GM18861 (cell line): ENCODE data around the gene OR5B21.
A peak's percentile ranks its signal among the peaks of the same experiment; 100 is the strongest.

ENCODE experiments used
- ATAC-seq: cut with Tn5 transposase; IDR thresholded peaks from one replicate; pipeline ENCODE4 v1.9.1; 2021; ENCODE audit not compliant: unreplicated experiment

The OR5B21 gene

DNA sequence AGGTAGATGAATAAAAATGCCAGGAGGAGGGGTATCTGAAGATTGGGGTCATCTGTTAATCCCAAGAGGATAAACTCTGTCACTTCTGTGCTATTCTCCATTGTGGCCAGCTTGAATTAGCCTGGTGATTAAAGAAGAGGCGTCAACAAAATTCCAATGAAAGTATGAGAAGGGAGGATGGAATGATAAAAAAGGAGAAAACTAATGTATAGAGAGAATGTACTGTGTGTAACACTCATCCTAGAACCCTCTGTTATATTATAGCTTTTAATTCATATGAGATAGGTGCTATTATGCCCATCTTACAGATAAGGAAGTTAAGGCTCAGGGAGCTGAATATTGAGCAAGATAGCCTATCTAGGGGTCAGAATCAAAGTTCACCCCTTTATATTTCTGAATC, at the start of gene OR5B21:
TSS of gene OR5B21 (minus strand) at position 101 of the 400 bp plus-strand sequence. CDS start at position 101, 0 bp downstream.
- no peak for ATAC-seq

- no peak for ATAC-seq
These were observed 41.7 kb upstream of the OR5B21 start for GRCh38 chr11:58549644-58550043.

- ATAC-seq: no peak
These were observed 38.9 kb upstream of the OR5B21 start for GRCh38 chr11:58546841-58547240.

DNA sequence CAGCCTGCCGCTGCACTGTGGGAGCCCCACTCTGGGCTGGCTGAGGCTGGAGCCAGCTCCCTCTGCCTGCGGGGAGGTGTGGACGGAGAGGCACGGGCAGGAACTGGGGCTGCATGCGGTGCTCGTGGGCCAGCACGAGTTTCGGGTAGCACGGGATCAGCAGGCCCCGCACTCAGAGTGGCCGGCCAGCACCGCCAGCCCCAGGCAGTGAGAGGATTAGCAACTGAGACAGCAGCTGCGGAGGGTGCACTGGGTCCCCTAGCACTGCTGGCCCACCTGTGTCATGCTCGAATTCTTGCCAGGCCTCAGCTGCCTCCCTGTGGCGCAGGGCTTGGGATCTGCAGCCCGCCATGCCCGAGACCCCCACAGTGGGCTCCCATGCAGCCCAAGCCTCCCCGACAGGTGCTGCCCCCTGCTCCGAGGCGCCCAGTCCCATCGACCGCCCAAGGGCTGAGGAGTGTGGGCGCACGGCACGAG, 24.0 kb upstream of the OR5B21 start:
- no peak for ATAC-seq

DNA sequence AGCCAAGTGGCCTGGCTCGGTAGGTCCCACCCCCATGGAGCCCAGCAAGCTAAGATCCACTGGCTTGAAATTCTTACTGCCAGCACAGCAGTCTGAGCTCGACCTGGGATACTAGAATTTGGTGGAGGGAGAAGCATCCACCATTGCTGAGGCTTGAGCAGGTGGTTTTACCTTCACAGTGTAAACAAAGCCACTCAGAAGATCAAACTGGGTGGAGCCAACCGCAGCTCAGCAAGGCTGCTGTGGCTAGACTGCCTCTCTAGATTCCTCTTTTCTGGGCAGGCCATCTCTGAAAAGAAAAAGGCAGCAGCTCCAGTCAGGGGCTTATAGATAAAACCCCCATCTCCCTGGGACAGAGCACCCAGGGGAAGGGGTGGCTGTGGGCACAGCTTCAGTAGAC, 22.3 kb upstream of the OR5B21 start:
- ATAC-seq: no peak

GRCh38 chr11:58527429-58527828, 19.5 kb upstream of the OR5B21 start:
- no peak for ATAC-seq

DNA sequence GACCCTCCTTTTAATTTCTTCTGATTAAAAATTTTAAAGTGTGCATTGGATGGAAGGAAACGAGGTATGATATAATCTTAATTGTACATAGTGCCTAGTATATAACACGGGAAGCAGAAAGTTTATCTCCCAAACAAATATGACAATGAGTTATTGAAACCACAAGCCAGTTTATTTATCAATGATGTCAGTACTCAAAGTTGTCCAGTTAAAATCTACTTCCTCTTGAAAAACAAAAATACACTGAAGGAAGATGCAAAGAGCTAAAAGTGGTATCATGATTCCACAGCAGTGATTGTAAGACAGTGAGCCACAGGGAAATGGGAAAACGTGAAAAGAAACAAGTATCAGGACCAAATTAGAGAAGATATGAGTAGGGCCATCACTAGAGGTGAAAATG, 18.8 kb upstream of the OR5B21 start:
- no peak for ATAC-seq

- peak; percentile 82 for ATAC-seq
These were observed 17.2 kb upstream of the OR5B21 start for GRCh38 chr11:58525037-58525614.

- peak; percentile 22 for ATAC-seq
These were observed 16.5 kb upstream of the OR5B21 start for GRCh38 chr11:58524232-58525036.

- peak; percentile 63 for ATAC-seq
These were observed 6.0 kb upstream of the OR5B21 start for GRCh38 chr11:58513747-58514367.

DNA sequence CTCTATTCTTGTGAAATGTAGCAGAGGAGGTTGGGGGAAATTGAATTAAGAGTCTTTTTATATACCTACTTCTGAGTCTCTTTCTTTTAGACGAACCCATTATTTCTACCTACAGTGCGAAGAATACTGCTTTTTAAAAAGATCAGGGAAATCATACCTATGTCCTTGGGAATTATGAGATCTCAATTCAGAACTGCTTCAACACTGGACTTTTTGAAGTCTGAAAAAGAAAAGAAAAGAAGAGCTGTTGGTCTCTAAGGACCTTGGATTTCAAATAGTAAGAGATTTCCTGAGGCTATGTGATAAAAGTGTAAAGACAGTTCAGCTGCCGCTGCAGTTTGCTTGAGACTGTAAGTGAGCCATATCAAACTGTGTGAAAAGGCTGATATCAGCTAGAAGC, 3.7 kb upstream of the OR5B21 start:
- no peak for ATAC-seq

DNA sequence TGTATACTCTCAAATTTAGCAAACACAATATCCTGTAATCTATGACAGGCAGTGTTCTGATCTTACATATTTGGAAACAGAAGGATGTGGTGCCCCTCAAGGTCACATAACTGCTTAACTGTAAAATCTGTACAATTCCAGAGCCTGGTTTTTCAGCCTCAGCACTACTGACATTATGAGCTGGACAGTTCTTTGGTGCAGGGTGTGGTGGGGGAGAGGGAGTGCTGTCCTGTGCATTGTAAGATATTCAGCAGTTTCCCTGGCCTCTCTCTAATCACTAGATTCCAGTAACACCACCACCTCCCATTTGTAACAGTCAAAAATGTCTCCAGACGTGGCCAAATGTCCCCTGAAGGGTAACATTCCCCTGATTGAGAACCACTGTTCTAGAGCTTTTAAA, 1.8 kb upstream of the OR5B21 start:
- no peak for ATAC-seq

DNA sequence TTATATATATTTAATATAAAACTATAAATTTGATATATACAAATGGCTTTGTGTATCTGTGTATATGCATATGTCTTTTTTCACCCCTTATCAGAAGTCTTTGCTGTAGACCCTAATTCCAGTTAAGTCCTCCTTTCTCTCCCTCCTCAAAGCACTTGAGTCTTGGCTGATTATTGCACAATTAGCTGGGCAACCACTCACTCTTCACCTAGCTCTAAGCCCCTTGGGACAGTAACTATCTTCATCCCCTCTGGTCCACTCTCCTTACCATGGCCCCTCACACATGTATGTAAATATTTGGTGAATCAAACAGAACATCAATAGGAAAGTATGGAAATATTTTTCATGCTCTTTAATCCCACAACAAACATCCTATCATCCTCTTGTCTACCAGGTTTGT, 909 bp upstream of the OR5B21 start:
- ATAC-seq: no peak

- ATAC-seq: no peak
These were observed 550 bp downstream of the OR5B21 start for GRCh38 chr11:58507355-58507754.

DNA sequence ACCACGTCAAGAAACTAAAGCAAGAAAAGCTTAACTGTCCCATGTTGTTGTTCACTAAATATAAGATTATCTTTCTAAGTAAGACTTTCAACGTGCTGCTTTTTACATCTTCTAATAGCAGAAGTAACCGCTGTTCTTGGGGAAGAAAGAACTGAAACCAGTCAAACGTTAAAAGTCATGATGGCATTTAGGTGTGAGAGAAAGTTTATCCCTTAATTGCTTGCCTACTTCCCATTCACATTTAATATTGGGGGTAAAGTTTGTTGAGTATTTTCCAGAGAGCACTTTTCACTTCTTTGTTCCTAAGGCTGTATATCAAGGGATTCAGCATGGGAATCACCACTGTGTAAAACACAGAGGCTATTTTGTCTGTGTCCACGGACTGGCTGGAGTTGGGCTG, 970 bp downstream of the OR5B21 start:
- ATAC-seq: no peak

GRCh38 chr11:58505849-58506248, 2.1 kb downstream of the OR5B21 start:
- no peak for ATAC-seq

DNA sequence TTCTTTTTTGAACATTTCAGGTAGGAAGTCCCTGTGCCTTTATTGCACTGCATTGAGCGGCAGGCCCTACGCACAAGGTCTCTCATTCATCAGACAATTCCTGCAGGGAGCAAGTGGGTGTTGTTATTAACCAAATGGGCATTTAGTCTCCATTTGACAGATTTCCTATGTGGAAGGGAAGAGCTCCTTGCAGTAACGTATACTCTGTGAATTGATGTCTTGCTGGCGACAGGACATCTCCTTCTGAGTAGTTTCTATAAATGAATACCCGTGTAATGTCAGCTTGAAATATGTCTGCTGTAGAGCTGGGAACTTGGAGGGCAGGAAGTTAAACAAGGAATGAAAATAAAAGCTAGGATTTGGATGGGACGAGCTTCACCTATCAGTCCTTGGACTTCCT, 3.7 kb downstream of the OR5B21 start:
- ATAC-seq: no peak

GRCh38 chr11:58503361-58503856, 4.5 kb downstream of the OR5B21 start:
- peak; percentile 99 for ATAC-seq

DNA sequence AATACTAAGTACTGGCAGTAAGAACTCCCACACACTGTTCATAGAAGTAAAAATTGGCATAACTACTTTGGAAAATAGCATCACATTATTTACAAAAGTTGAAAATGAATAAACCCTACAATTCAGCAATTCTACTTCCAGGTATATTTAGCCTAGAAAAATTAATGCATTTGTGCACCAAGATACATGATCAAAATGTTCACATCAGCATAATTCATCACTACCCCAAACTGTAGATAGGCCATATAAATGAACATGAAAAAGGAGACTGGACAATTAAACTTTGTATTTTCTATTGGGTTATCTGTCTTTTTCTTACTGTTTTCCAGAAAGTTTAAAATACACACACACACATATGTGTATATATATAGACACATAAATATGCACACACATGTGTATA, 5.9 kb downstream of the OR5B21 start:
- ATAC-seq: no peak

- ATAC-seq: no peak
These were observed 9.4 kb downstream of the OR5B21 start for GRCh38 chr11:58498464-58498863.

- ATAC-seq: no peak
These were observed 10.0 kb downstream of the OR5B21 start for GRCh38 chr11:58497951-58498350.

- ATAC-seq: no peak
These were observed 12.0 kb downstream of the OR5B21 start for GRCh38 chr11:58495906-58496305.
